Upper lobe of right lung (tissue), 1 donor: ENCODE measurements around the gene BCAP29. TPM values are rescaled to one million over a fixed set of nuclear protein-coding genes. Genes with fewer than 3 reads are reported as not detected.

Experiments
- ATAC-seq: fragments of 200-7000 bp; cut with Tn5 transposase; one replicate; pipeline ENCODE4 v1.9.1; 2020; ENCODE audit warnings: mild to moderate bottlenecking, moderate library complexity
- DNase-seq: peaks from one replicate; pipeline ENCODE4 v3.0.0-alpha.2; 2020
- H3K27ac ChIP-seq: fragments of 200-600 bp; one replicate; pipeline ENCODE4 v1.8.0; 2022
- H3K27me3 ChIP-seq: fragments of 200-600 bp; one replicate; pipeline ENCODE4 v1.8.0; 2022; ENCODE audit warnings: mild to moderate bottlenecking
- H3K36me3 ChIP-seq: fragments of 200-600 bp; one replicate; pipeline ENCODE4 v1.8.0; 2022
- H3K4me1 ChIP-seq: fragments of 200-600 bp; one replicate; pipeline ENCODE4 v1.8.0; 2022
- H3K4me3 ChIP-seq: fragments of 200-600 bp; one replicate; pipeline ENCODE4 v1.8.0; 2022; ENCODE audit warnings: mild to moderate bottlenecking
- H3K9me3 ChIP-seq: fragments of 200-600 bp; one replicate; pipeline ENCODE4 v1.8.0; 2022
- CTCF ChIP-seq: fragments of 200-600 bp; IDR thresholded peaks from one replicate; pipeline ENCODE4 v1.8.0; 2022; ENCODE audit warnings: antibody characterized with exemption
- intact Hi-C: fragments of 100-400 bp; cut with DNase I; formaldehyde crosslinking; loops from one replicate; pipeline ENCODE4 v1.11.0; 2022
- total RNA-seq: library from RNA; stranded (reverse); fragmentation: NEBNext Ultra II Directional; extraction: Animal tissue kit (Norgen Biotek cat#: 25700); gene quantifications from one replicate; pipeline ENCODE4 v1.2.1, GENCODE V29; 2021
- donor health status: DM: no; HTN: yes; CAD: no; lungs with severe emphysema.

Gene BCAP29
- total RNA-seq, 1 donor from 2014 or later, result 78.4 TPM

DNA sequence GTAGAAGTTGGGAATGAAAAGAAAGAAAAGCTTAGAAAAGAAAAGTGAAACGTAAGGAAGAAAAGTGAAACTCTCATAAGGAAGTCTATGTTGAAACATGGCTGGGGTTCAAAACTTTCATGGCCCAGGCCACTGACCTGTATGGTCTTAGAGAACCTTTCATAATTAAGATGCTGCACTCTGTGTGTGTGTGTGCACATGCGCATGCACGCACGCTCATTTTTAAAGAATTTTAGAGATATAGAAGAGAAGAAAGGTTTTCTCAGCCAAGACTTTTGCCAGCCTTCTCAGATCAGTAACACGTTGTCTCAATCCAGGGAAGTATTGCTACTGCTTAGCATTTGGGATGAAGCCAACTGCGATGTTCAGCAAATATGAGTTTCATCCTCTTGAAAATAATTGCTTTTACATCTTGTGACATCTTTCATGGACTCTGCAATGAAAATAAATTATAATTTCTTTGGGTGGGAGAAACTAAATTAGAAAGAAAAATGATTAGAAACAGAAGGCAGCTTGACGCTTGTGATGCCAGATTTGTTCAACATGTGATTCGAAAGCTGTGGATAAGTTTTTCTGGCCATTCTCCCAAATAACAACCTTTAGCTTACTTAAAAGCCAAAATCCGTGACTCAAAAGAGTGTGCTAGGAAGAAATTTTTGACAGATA lies 64.4 kb downstream of the BCAP29 start:
- DNase-seq, result no peak
- Histone ChIP-seq H3K27ac (no peak overlapping the region), H3K27me3 (no peaks in the 10 kb centered on the region), H3K9me3 (no peaks in the 10 kb centered on the region), H3K4me1 (peaks cover 9% of the 10 kb centered on the region), H3K4me3 (peak overlapping the region; percentile 8), H3K36me3 (no peaks in the 10 kb centered on the region)
- no peak for ATAC-seq
- no peak for TF ChIP-seq CTCF
- intact Hi-C loops, result no loop called here

GRCh38 chr7:107652642-107653041 lies 72.6 kb downstream of the BCAP29 start:
- intact Hi-C loops, result no loop called here
- H3K27me3 ChIP-seq, result no peaks in the 10 kb centered on the region
- no peak for ATAC-seq

DNA sequence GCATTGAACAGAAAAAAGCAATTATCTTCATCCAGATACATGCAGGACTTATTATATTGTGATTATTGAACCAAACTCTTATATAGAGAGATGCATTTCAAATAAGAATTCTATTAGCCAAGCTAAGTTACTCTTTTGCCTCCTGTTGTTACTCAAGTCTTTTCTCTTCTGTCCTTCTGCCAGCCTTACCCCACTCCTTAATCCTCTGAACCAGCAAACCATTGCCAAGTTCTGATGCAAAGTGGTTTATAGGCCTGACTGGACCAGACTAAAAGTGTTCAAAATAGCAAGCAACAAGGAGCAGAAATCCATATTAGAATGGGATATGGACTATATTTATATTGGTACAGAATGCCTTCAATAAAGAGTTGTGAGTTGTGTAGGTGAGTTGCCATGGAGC lies 78.4 kb downstream of the BCAP29 start:
- Histone ChIP-seq H3K27ac (no peak overlapping the region), H3K36me3 (no peaks in the 10 kb centered on the region), H3K4me1 (peaks cover 15% of the 10 kb centered on the region), H3K4me3 (no peak overlapping the region), H3K27me3 (peaks cover 39% of the 10 kb centered on the region), H3K9me3 (no peaks in the 10 kb centered on the region)
- TF ChIP-seq CTCF, result no peak
- DNase-seq (no peak), ATAC-seq (no peak)
- intact Hi-C loops, result no loop called here

More at GRCh38 chr7:107652642-107653041, 72.6 kb downstream of the BCAP29 start:
- Histone ChIP-seq H3K9me3 (no peaks in the 10 kb centered on the region), H3K36me3 (no peaks in the 10 kb centered on the region), H3K4me3 (no peak overlapping the region), H3K4me1 (no peaks in the 10 kb centered on the region), H3K27ac (no peak overlapping the region)
- DNase-seq, result no peak
- no peak for TF ChIP-seq CTCF

GRCh38 chr7:107659666-107660065 lies 79.6 kb downstream of the BCAP29 start:
- Histone ChIP-seq H3K36me3 (no peaks in the 10 kb centered on the region), H3K27ac (no peak overlapping the region), H3K9me3 (no peaks in the 10 kb centered on the region), H3K27me3 (peaks cover 42% of the 10 kb centered on the region), H3K4me3 (no peak overlapping the region), H3K4me1 (peaks cover 15% of the 10 kb centered on the region)
- ATAC-seq, result no peak
- TF ChIP-seq CTCF, result no peak
- intact Hi-C loops, result no loop called here
- no peak for DNase-seq

- no peaks in the 10 kb centered on the region for H3K9me3 ChIP-seq
- TF ChIP-seq CTCF, result no peak
- H3K27ac ChIP-seq, result no peak within 1 kb of the TSS
- ATAC-seq (peak; percentile 30), DNase-seq (no peak)
- no peaks in the 10 kb centered on the region for H3K36me3 ChIP-seq
- H3K4me3 ChIP-seq, result peak within 1 kb of the TSS; percentile 53
- intact Hi-C loops, result no loop called here
- H3K4me1 ChIP-seq, result peaks cover 15% of the 10 kb centered on the region
- peaks cover 42% of the 10 kb centered on the region for H3K27me3 ChIP-seq
Observed at GRCh38 chr7:107660381-107661080, 80.5 kb downstream of the BCAP29 start, which contains the start of gene SLC26A4. Gene SLC26A4 (plus strand): TSS chr7:107660828. CDS start chr7:107661642, 814 bp downstream.
